Mesenchymal stem cell (in vitro differentiated cells and primary cell): Measurements from ENCODE around the gene MBP.

ENCODE experiments used
- DNase-seq: peaks from one replicate; pipeline ENCODE4 v3.0.0-alpha.2; 2013
- H2AFZ ChIP-seq: one replicate; pipeline ENCODE4 v1.6.1; 2013; ENCODE audit warnings: low read depth, mild to moderate bottlenecking, control low read depth, inconsistent platforms, low read length, moderate library complexity
- H2AK5ac ChIP-seq: 2 replicates; pipeline ENCODE4 v1.6.1; 2013; ENCODE audit warnings: low read length, moderate library complexity, mild to moderate bottlenecking, inconsistent platforms; ENCODE audit not compliant: severe bottlenecking
- H2BK120ac ChIP-seq: one replicate; pipeline ENCODE4 v1.6.1; 2013; ENCODE audit warnings: low read depth, mild to moderate bottlenecking, inconsistent platforms, low read length, moderate library complexity
- H2BK12ac ChIP-seq, 2 experiments: one replicate each; pipeline ENCODE4 v1.6.1; 2013; ENCODE audit warnings: inconsistent platforms in 2 of 2, low read length in 2 of 2, mild to moderate bottlenecking in 2 of 2, moderate library complexity in 2 of 2, control low read depth in 1 of 2
- H2BK15ac ChIP-seq: one replicate; pipeline ENCODE4 v1.6.1; 2013; ENCODE audit warnings: mild to moderate bottlenecking, low read depth, inconsistent platforms; ENCODE audit not compliant: poor library complexity, severe bottlenecking
- H2BK5ac ChIP-seq: 2 replicates; pipeline ENCODE4 v1.6.1; 2013; ENCODE audit warnings: low read depth, mild to moderate bottlenecking, low read length, control low read depth, inconsistent platforms; ENCODE audit not compliant: poor library complexity, severe bottlenecking
- H3K14ac ChIP-seq, 2 experiments: one replicate each; pipeline ENCODE4 v1.6.1; 2013; ENCODE audit warnings: inconsistent platforms in 2 of 2, low read length in 2 of 2, control low read depth in 1 of 2, mild to moderate bottlenecking in 1 of 2, moderate library complexity in 1 of 2
- H3K18ac ChIP-seq, 2 experiments: one replicate each; pipeline ENCODE4 v1.6.1; 2013; ENCODE audit warnings: inconsistent platforms in 2 of 2, low read length in 2 of 2, control low read depth in 1 of 2, low read depth in 1 of 2, mild to moderate bottlenecking in 1 of 2
- H3K23ac ChIP-seq, 2 experiments: one replicate each; pipeline ENCODE4 v1.6.1; 2013; ENCODE audit warnings: inconsistent platforms in 2 of 2, low read length in 2 of 2, mild to moderate bottlenecking in 2 of 2, moderate library complexity in 2 of 2, control low read depth in 1 of 2
- H3K27ac ChIP-seq: 2 replicates; pipeline ENCODE4 v1.5.1; 2013; ENCODE audit warnings: mild to moderate bottlenecking, moderate library complexity, low read length, control low read depth, inconsistent platforms; ENCODE audit not compliant: poor library complexity, severe bottlenecking
- H3K27me3 ChIP-seq, 2 experiments: 2 replicates each; pipeline versions ENCODE4 v1.6.1 to v1.7.0; 2013; ENCODE audit warnings: low read length in 2 of 2, mild to moderate bottlenecking in 2 of 2, moderate library complexity in 2 of 2, control low read depth in 1 of 2, inconsistent platforms in 1 of 2; ENCODE audit not compliant: control insufficient read depth in 1 of 2, insufficient read depth in 1 of 2
- H3K36me3 ChIP-seq, 2 experiments: 2 replicates each; pipeline versions ENCODE4 v1.6.1 to v1.7.0; 2013; ENCODE audit warnings: low read length in 2 of 2, control low read depth in 1 of 2, inconsistent platforms in 1 of 2, low read depth in 1 of 2, mild to moderate bottlenecking in 1 of 2; ENCODE audit not compliant: insufficient read depth in 2 of 2, control insufficient read depth in 1 of 2
- H3K4ac ChIP-seq, 2 experiments: one replicate each; pipeline ENCODE4 v1.6.1; 2013; ENCODE audit warnings: inconsistent platforms in 2 of 2, low read length in 2 of 2, mild to moderate bottlenecking in 2 of 2, moderate library complexity in 2 of 2, control low read depth in 1 of 2, low read depth in 1 of 2
- H3K4me1 ChIP-seq: 2 replicates; pipeline ENCODE4 v1.6.1; 2013; ENCODE audit warnings: low read depth, low read length, control low read depth; ENCODE audit not compliant: control insufficient read depth, insufficient read depth
- H3K4me2 ChIP-seq: 2 replicates; pipeline ENCODE4 v1.6.1; 2013; ENCODE audit warnings: low read length, mild to moderate bottlenecking, inconsistent platforms; ENCODE audit not compliant: poor library complexity, severe bottlenecking
- H3K4me3 ChIP-seq, 2 experiments: 2 replicates each; pipeline versions ENCODE4 v1.5.1 to v1.7.0; 2013; ENCODE audit warnings: low read length in 2 of 2, mild to moderate bottlenecking in 2 of 2, control low read depth in 1 of 2, low read depth in 1 of 2; ENCODE audit not compliant: insufficient read depth in 1 of 2
- H3K79me1 ChIP-seq: replicated peaks from 2 replicates; pipeline ENCODE4 v1.6.1; 2013; ENCODE audit warnings: mild to moderate bottlenecking, control low read depth, low read length, inconsistent platforms; ENCODE audit not compliant: poor library complexity, severe bottlenecking
- H3K9ac ChIP-seq: 2 replicates; pipeline ENCODE4 v1.7.0; 2013; ENCODE audit warnings: mild to moderate bottlenecking, low read length, moderate library complexity
- H3K9me3 ChIP-seq: 2 replicates; pipeline ENCODE4 v1.7.0; 2013; ENCODE audit warnings: mild to moderate bottlenecking, low read length; ENCODE audit not compliant: control insufficient read depth
- H4K8ac ChIP-seq: one replicate; pipeline ENCODE4 v1.6.1; 2013; ENCODE audit warnings: inconsistent platforms, mild to moderate bottlenecking, low read length, moderate library complexity
- H4K91ac ChIP-seq: one replicate; pipeline ENCODE4 v1.6.1; 2013; ENCODE audit warnings: mild to moderate bottlenecking, low read length, inconsistent platforms
- WGBS: methylation state at CpG from one replicate; pipeline ENCODE4 v1.1.7; 2013; ENCODE audit warnings: mixed read lengths; 5-methylcytosine and 5-hydroxymethylcytosine counted together

The MBP gene

DNA sequence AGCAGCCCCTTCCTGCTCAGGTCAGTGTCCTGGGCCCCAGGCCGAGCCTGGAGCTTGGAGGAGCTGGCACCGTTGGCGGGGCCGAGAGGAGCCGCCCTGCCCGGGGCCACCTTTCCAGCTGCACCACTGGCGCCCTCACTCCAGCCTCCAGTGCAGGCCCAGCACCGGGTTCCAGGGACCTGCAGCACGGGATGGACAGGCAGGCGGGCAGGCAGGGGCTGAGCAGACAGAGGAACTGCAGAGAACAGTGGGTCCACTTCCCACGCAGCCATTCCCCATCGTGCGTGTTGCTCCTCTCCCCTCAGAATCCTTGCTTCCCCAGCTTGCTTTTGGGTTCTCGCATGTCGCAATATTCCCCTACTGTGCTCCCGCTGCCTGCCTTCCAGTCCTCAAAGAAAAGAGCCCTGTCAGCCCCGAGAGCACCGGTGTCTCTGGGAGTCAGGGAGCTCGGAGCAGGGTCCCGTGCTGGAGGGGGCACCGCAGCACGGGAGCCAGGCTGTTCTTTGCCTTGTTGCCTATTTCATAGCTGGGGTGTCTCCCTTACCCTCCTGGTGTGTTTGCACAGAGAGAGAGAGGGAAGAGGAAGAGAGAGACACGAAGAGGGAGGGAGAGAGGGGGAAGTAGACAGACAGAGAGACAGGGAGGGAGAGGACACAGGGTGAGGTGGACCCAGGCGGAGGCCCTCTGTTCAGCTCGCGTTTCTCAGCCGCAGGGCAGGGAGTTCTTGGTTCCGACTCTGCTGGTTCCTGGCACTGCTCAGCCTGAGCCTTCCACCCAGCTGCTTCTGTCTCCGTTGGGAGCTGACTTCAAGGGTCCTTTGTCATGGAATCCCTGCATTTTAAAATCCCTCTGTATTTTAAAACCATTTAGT, 126.0 kb downstream of the MBP start:
- Histone ChIP-seq H3K18ac (no peak overlapping the region), H2AFZ (no peak overlapping the region), H3K27me3 (no peaks in the 10 kb centered on the region), H2AK5ac (no peak overlapping the region), H4K91ac (no peak overlapping the region), H4K8ac (no peak overlapping the region), H2BK12ac (no peak overlapping the region), H3K36me3 (peaks cover 14 to 22% of the 10 kb centered on the region in 2 experiments), H3K9me3 (no peaks in the 10 kb centered on the region), H3K27ac (no peak overlapping the region), H3K23ac (no peak overlapping the region), H3K4ac (no peak overlapping the region), H2BK5ac (no peak overlapping the region), H3K14ac (no peak overlapping the region), H2BK120ac (no peak overlapping the region), H3K4me1 (no peaks in the 10 kb centered on the region), H2BK15ac (no peak overlapping the region), H3K4me3 (no peak overlapping the region), H3K4me2 (no peak overlapping the region), H3K79me1 (peaks cover 8% of the 10 kb centered on the region), H3K9ac (peak overlapping the region; percentile 29)
- no peak for DNase-seq
- WGBS, result 80% methylated on average over 29 of the region's 29 CpGs

DNA sequence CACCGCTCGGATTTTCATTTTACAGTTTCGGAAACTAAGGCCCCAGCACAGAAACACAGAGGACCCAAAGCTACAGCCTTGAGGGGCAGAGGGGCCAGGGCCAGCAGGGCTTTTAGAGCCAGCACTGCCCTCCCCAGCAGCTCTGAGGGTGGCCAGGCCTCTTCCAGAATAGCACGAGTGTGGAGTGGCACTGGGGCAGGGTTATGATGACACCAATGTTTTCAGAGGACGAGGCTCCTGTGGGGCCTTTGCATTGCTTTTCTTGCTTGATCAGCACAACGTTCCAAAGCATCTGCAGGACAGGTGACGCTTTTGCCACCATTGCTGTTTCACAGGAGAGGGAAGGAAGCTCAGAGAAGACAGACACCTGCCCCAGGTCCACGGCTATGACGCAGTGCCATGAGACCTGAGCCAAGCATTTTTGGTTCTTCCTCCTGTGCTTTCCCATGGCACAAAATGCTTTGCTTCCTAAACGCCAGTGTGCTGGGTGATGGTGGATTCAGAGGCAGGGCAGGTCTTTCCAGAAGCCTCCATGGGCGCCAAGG, 126.9 kb downstream of the MBP start:
- no peak overlapping the region for H2BK5ac ChIP-seq
- H4K8ac ChIP-seq, result no peak overlapping the region
- H3K79me1 ChIP-seq, result peaks cover 7% of the 10 kb centered on the region
- no peak overlapping the region for H3K27ac ChIP-seq
- no peaks in the 10 kb centered on the region for H3K27me3 ChIP-seq
- H3K4ac ChIP-seq, result no peak overlapping the region
- H3K4me1 ChIP-seq, result no peaks in the 10 kb centered on the region
- H3K4me2 ChIP-seq, result no peak overlapping the region
- H2AFZ ChIP-seq, result no peak overlapping the region
- no peaks in the 10 kb centered on the region for H3K9me3 ChIP-seq
- H2BK12ac ChIP-seq, result no peak overlapping the region
- H2BK120ac ChIP-seq, result no peak overlapping the region
- peaks cover 5 to 22% of the 10 kb centered on the region in 2 experiments for H3K36me3 ChIP-seq
- no peak overlapping the region for H3K14ac ChIP-seq
- no peak overlapping the region for H3K18ac ChIP-seq
- no peak overlapping the region for H2BK15ac ChIP-seq
- WGBS, result 86% methylated on average over 11 of the region's 11 CpGs
- no peak overlapping the region for H2AK5ac ChIP-seq
- DNase-seq, result no peak
- H4K91ac ChIP-seq, result no peak overlapping the region
- no peak overlapping the region for H3K4me3 ChIP-seq
- H3K9ac ChIP-seq, result no peak overlapping the region
- no peak overlapping the region for H3K23ac ChIP-seq

DNA sequence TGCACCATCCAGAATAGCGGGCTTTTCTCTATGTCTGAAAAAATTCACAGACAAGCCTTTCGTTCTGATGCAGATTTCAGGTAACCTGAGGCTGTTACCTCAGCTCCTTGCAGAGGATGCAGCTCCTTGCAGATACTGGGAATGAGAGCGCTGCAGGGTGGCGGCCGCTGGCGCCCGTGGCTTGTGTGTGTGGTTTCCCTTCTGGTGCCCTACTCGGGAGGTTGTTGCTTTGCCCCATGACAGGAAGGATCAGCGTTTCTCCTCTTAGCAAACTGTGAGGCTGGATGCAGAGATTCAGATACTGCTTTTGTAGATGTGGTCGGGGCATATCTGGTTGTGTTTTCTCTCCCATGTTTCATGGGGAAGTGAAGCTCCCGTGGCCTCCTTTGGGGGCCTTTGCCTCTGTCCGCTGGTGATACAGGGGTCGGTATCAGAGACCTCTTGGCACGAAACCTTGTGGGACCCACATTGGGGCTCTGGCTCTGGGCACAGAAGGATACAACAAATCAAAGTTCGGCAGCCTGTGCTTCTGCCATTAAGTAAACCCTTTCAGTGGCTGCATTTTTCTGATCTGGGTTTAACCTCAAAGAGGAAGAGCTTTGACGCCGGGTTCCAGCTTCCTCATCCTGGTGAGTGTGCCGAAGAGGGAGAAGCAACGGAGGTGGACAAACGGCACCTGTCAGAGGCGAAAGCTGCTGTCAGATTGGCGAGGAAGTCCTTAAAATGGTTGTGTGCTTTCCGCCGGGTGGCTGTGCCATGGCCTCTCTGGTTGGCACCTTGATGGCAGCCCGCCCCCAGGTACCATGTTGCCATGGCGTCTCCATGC, 127.8 kb downstream of the MBP start:
- H2BK5ac ChIP-seq, result no peak overlapping the region
- 89% methylated on average over 26 of the region's 26 CpGs for WGBS
- H2BK12ac ChIP-seq, result no peak overlapping the region
- H3K4ac ChIP-seq, result no peak overlapping the region
- H2AK5ac ChIP-seq, result no peak overlapping the region
- H2BK15ac ChIP-seq, result no peak overlapping the region
- no peaks in the 10 kb centered on the region for H3K9me3 ChIP-seq
- no peak overlapping the region for H3K4me3 ChIP-seq
- no peak overlapping the region for H4K91ac ChIP-seq
- peaks cover 5 to 22% of the 10 kb centered on the region in 2 experiments for H3K36me3 ChIP-seq
- peaks cover 7% of the 10 kb centered on the region for H3K79me1 ChIP-seq
- H3K23ac ChIP-seq, result no peak overlapping the region
- no peak overlapping the region for H3K4me2 ChIP-seq
- DNase-seq, result no peak
- H3K14ac ChIP-seq, result no peak overlapping the region
- no peak overlapping the region for H4K8ac ChIP-seq
- no peaks in the 10 kb centered on the region for H3K27me3 ChIP-seq
- no peak overlapping the region for H3K9ac ChIP-seq
- no peak overlapping the region for H3K18ac ChIP-seq
- no peak overlapping the region for H2AFZ ChIP-seq
- no peaks in the 10 kb centered on the region for H3K4me1 ChIP-seq
- no peak overlapping the region for H3K27ac ChIP-seq
- no peak overlapping the region for H2BK120ac ChIP-seq

DNA sequence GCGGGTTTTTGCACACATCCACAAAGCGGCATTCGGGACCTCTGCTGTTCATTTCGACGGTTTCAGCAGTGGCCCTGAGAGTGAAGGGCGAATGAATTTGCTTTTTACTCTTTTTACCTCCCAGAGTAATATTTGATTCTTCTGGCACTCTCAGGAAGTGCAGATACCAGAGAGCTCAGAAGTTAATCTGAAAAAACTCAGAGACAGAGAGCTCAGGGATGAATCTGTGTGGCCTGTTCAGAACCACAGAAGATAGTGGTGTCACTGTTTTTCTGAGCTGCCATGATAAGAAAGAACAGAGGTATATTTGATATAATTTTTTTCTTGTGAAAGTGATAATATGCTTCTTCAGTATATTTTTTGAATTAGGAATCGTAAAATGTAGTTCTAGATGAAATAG, 129.3 kb downstream of the MBP start:
- Histone ChIP-seq H4K91ac (no peak overlapping the region), H3K9me3 (no peaks in the 10 kb centered on the region), H2BK120ac (no peak overlapping the region), H3K4me3 (no peak overlapping the region), H4K8ac (no peak overlapping the region), H3K27me3 (no peaks in the 10 kb centered on the region), H3K23ac (no peak overlapping the region), H2AK5ac (no peak overlapping the region), H3K14ac (no peak overlapping the region), H2BK12ac (no peak overlapping the region), H2AFZ (no peak overlapping the region), H2BK15ac (no peak overlapping the region), H2BK5ac (no peak overlapping the region), H3K4ac (no peak overlapping the region), H3K4me1 (no peaks in the 10 kb centered on the region), H3K18ac (no peak overlapping the region), H3K27ac (no peak overlapping the region), H3K79me1 (peaks cover 7% of the 10 kb centered on the region), H3K9ac (no peak overlapping the region), H3K4me2 (no peak overlapping the region), H3K36me3 (peaks cover 0 to 10% of the 10 kb centered on the region in 2 experiments)
- no peak for DNase-seq
- WGBS, result 96% methylated on average over 6 of the region's 7 CpGs
